Panc1 (cell line): ENCODE results near the gene SCAMP5. TPM values are rescaled to one million over a fixed set of nuclear protein-coding genes. Genes with fewer than 3 reads are reported as not detected.
A peak's percentile ranks its signal among the peaks of the same experiment; 100 is the strongest.

Source experiments
- ATAC-seq: fragments of 200-7000 bp; cut with Tn5 transposase; 2 replicates; pipeline ENCODE4 v1.9.1; 2020; ENCODE audit warnings: mild to moderate bottlenecking, moderate library complexity
- BruUV-seq: library from RNA; stranded (reverse); fragments of 400-500 nt; replicated peaks from 2 replicates; lab custom pipeline; 2021; lab: Mats Ljungman, UMichigan
- CTCF ChIA-PET: fragments of 300-600 bp; sonication (Branson Sonifier 250); formaldehyde crosslinking; loops from one replicate; lab custom pipeline; 2022; ENCODE audit warnings: antibody characterized with exemption; lab: Charles Lee
- POLR2A ChIA-PET: fragments of 300-600 bp; sonication (Branson Sonifier 250); formaldehyde crosslinking; loops from one replicate; lab custom pipeline; 2022; ENCODE audit warnings: antibody characterized with exemption; lab: Charles Lee
- DNase-seq: peaks from one replicate; pipeline ENCODE4 v3.0.0-alpha.2; 2010; ENCODE audit warnings: low read depth, low spot score
- H3K27ac ChIP-seq: 2 replicates; pipeline ENCODE4 v1.5.1; 2011; ENCODE audit warnings: mild to moderate bottlenecking, low read length, inconsistent platforms
- H3K27me3 ChIP-seq: fragments of 200-500 bp; sonication (Bioruptor generic); 2 replicates; pipeline ENCODE4 v1.6.0; 2014; ENCODE audit warnings: low read length, inconsistent platforms; ENCODE audit not compliant: control insufficient read depth, insufficient read depth
- H3K36me3 ChIP-seq: fragments of 200-500 bp; sonication (Bioruptor generic); 2 replicates; pipeline ENCODE4 v1.5.1; 2014; ENCODE audit warnings: inconsistent platforms, mild to moderate bottlenecking, low read length, moderate library complexity; ENCODE audit not compliant: control insufficient read depth, insufficient read depth
- H3K4me1 ChIP-seq: 2 replicates; pipeline ENCODE4 v1.5.1; 2011; ENCODE audit warnings: inconsistent platforms, mild to moderate bottlenecking, low read length, moderate library complexity; ENCODE audit not compliant: control insufficient read depth, insufficient read depth
- H3K4me3 ChIP-seq, 2 experiments: 2 replicates each; pipeline ENCODE4 v1.5.1; 2011 to 2012; ENCODE audit warnings: low read depth in 2 of 2, low read length in 2 of 2, mild to moderate bottlenecking in 2 of 2, inconsistent platforms in 1 of 2, moderate library complexity in 1 of 2
- H3K9me3 ChIP-seq: fragments of 200-500 bp; sonication (Bioruptor generic); 2 replicates; pipeline ENCODE4 v1.5.1; 2014; ENCODE audit warnings: low read depth, mild to moderate bottlenecking, inconsistent platforms, low read length, moderate library complexity; ENCODE audit not compliant: control insufficient read depth, insufficient read depth
- CTCF ChIP-seq: fragments of 450-650 bp; IDR thresholded peaks from 2 replicates; pipeline ENCODE4 v1.5.1; 2017; ENCODE audit warnings: mild to moderate bottlenecking
- POLR2AphosphoS5 ChIP-seq: IDR thresholded peaks from 2 replicates; pipeline ENCODE4 v1.6.1; 2012; ENCODE audit warnings: mild to moderate bottlenecking, low read depth, low read length, moderate library complexity
- REST ChIP-seq, 2 experiments: IDR thresholded peaks; 2 replicates each; pipeline ENCODE4 v1.6.1; 2011 to 2012; ENCODE audit warnings: low read depth in 2 of 2, control low read depth in 1 of 2, low read length in 1 of 2, mild to moderate bottlenecking in 1 of 2, moderate library complexity in 1 of 2; ENCODE audit not compliant: insufficient read depth in 1 of 2
- SIN3A ChIP-seq: IDR thresholded peaks from 2 replicates; pipeline ENCODE4 v1.6.1; 2012; ENCODE audit warnings: low read depth, mild to moderate bottlenecking, low read length, moderate library complexity, borderline replicate concordance; ENCODE audit not compliant: insufficient read depth
- TCF7L2 ChIP-seq: IDR thresholded peaks from 2 replicates; pipeline ENCODE4 v1.6.1; 2011; ENCODE audit warnings: mild to moderate bottlenecking, low read depth, low read length, inconsistent platforms
- in situ Hi-C: cut with HindIII; loops from 2 replicates; pipeline ENCODE4 v1.10.0; 2016; ENCODE audit warnings: low sequenced_read_pairs, low pct_unique_long_range_greater_than_20kb
- intact Hi-C: fragments of 100-400 bp; cut with micrococcal nuclease; formaldehyde crosslinking; loops from one replicate; pipeline ENCODE4 v1.10.0; 2022; ENCODE audit not compliant: unreplicated experiment
- total RNA-seq: library from RNA; stranded (reverse); gene quantifications from one replicate; pipeline ENCODE4 v1.2.1, GENCODE V29; 2021; ENCODE audit not compliant: unreplicated experiment

SCAMP5 gene
- total RNA-seq, 1 experiment from 2014 or later = 11.2 TPM

GRCh38 chr15:75023181-75023871 lies 28.0 kb downstream of the SCAMP5 start, which contains the start of gene PPCDC:
PPCDC (plus strand) TSS chr15:75023590; CDS start chr15:75028319, 4,729 bp downstream.
- Histone ChIP-seq H3K4me1 (no peaks in the 10 kb centered on the region), H3K4me3 (peak within 1 kb of the TSS; percentile 67 to 93), H3K27ac (peak within 1 kb of the TSS; percentile 96), H3K36me3 (no peaks in the 10 kb centered on the region), H3K27me3 (no peaks in the 10 kb centered on the region), H3K9me3 (no peaks in the 10 kb centered on the region)
- in situ Hi-C loops (no loop called here), intact Hi-C loops (no loop called here)
- no TSS peak for BruUV-seq
- DNase-seq = peak; percentile 81
- ATAC-seq = peak; percentile 100
- ChIA-PET CTCF (interaction anchor here (0.7 to 1.1 kb wide), 2 partner anchors 8 to 14 kb away, joined by 3 to 6 read pairs; no protein-coding TSS in a partner anchor), POLR2A (interaction anchor here (0.5 to 0.9 kb wide), 5 partner anchors 9 to 1188 kb away, joined by 3 to 14 read pairs (median 9); partner anchors contain the start of gene RPP25)
- TF ChIP-seq TCF7L2 = no peak
- no peak for TF ChIP-seq CTCF
- TF ChIP-seq SIN3A = 0 out of 2 replicates have a peak, but pooled peaks have one; percentile 82
- peak in 1 of 2 experiments; percentile 55; a peak in 2 of 4 replicates for TF ChIP-seq REST (IDR thresholded peaks at IDR 0.05; ENCODE audit: insufficient read depth in 1 of 2, low read depth in 2 of 2, low read length in 1 of 2)
- peak; percentile 98 for TF ChIP-seq POLR2AphosphoS5

GRCh38 chr15:75023872-75024636 lies 28.7 kb downstream of the SCAMP5 start:
- DNase-seq (no peak), ATAC-seq (0 out of 2 replicates have a peak, but pooled peaks have one; percentile 9)
- Histone ChIP-seq H3K36me3 (no peaks in the 10 kb centered on the region), H3K4me3 (peak overlapping the region; percentile 67 to 93), H3K4me1 (peaks cover 1% of the 10 kb centered on the region), H3K27ac (peak overlapping the region; percentile 96), H3K9me3 (no peaks in the 10 kb centered on the region), H3K27me3 (no peaks in the 10 kb centered on the region)
- ChIA-PET POLR2A (interaction anchor here (0.5 to 0.9 kb wide), 4 partner anchors 22 to 170 kb away, joined by 3 to 14 read pairs (median 8); partner anchors contain the start of gene RPP25), CTCF (interaction anchor here (0.7 to 1.1 kb wide), 2 partner anchors 9 to 14 kb away, joined by 3 to 6 read pairs; no protein-coding TSS in a partner anchor)
- in situ Hi-C loops = no loop called here
- TSS peak; percentile 95 for BruUV-seq
- intact Hi-C loops = no loop called here
- TF ChIP-seq SIN3A (no peak), POLR2AphosphoS5 (no peak), TCF7L2 (no peak), REST (IDR thresholded peaks at IDR 0.05; ENCODE audit: insufficient read depth in 1 of 2, low read depth in 2 of 2, low read length in 1 of 2) (no peak), CTCF (no peak)
